H1 (cell line): Measurements from ENCODE around the gene TPM1. TPM values are rescaled to one million over a fixed set of nuclear protein-coding genes. Genes with fewer than 3 reads are reported as not detected.

Source experiments
- CHD1 ChIP-seq: IDR thresholded peaks from 2 replicates; pipeline ENCODE4 v1.6.1; 2012; ENCODE audit warnings: low read depth, low read length, improper control_type of control experiment
- CTBP2 ChIP-seq: IDR thresholded peaks from 2 replicates; pipeline ENCODE4 v1.7.0; 2011; ENCODE audit warnings: borderline replicate concordance, mild to moderate bottlenecking, moderate library complexity, mixed read lengths, low read length; ENCODE audit not compliant: insufficient read depth, insufficient read length
- JUND ChIP-seq: IDR thresholded peaks from 2 replicates; pipeline ENCODE4 v1.6.1; 2011; ENCODE audit warnings: mild to moderate bottlenecking, improper control_type of control experiment, low read length
- KDM5A ChIP-seq: fragments of 200-600 bp; IDR thresholded peaks from 2 replicates; pipeline ENCODE4 v1.7.1; 2012; ENCODE audit warnings: mild to moderate bottlenecking, low read length, inconsistent platforms, mixed read lengths
- MAFK ChIP-seq: IDR thresholded peaks from 2 replicates; pipeline ENCODE4 v1.6.1; 2012; ENCODE audit warnings: low read depth, mild to moderate bottlenecking, improper control_type of control experiment, low read length
- RBBP5 ChIP-seq: IDR thresholded peaks from 2 replicates; pipeline ENCODE4 v1.7.1; 2012; ENCODE audit warnings: low read depth, mild to moderate bottlenecking, inconsistent platforms, low read length, moderate library complexity, borderline replicate concordance
- SIN3A ChIP-seq, 2 experiments: IDR thresholded peaks in 1 of 2; conservative IDR thresholded peaks in 1 of 2; 2 replicates each; pipeline ENCODE4 v1.6.1; 2011 to 2012; ENCODE audit warnings: low read length in 2 of 2, improper control_type of control experiment in 1 of 2, low read depth in 1 of 2, mild to moderate bottlenecking in 1 of 2
- TCF12 ChIP-seq: IDR thresholded peaks from 2 replicates; pipeline ENCODE4 v1.6.1; 2011; ENCODE audit warnings: low read depth, mild to moderate bottlenecking, low read length
- polyA plus RNA-seq, 7 experiments: library from polyadenylated mRNA; depleted of rRNA in 3 of 7; stranded (reverse) in 5 of 7; unstranded in 2 of 7; fragments of >200 nt in 5 of 7; fragments of 200-250 nt in 2 of 7; gene quantifications; 1 replicate in 5 of 7; 2 replicates in 1 of 7; 4 replicates in 1 of 7; pipeline versions ENCODE4 v1.2.1 to v1.2.3, GENCODE V29; 2011 to 2013; ENCODE audit warnings: missing spikeins in 2 of 7, mixed read lengths in 2 of 7
- total RNA-seq: library from RNA; stranded (reverse); fragmentation: NEBNext Ultra II Directional; extraction: Animal tissue kit (Norgen Biotek cat#: 25700); gene quantifications from 2 replicates; pipeline ENCODE4 v1.2.1, GENCODE V29; 2021

Gene TPM1
- total and polyA plus RNA-seq, 2 of the 8 experiments (the other 6 are each of a cell fraction or from before 2014, with no cell fraction given): 258 to 579 TPM

- TF ChIP-seq SIN3A (conservative IDR thresholded peaks at IDR 0.05 in 1 of 2, IDR thresholded peaks at IDR 0.05 in 1 of 2; ENCODE audit: low read depth in 1 of 2, low read length in 2 of 2) (no peak), CHD1 (no peak), RBBP5 (no peak), KDM5A (no peak), CTBP2 (no peak), MAFK (no peak), JUND (no peak), TCF12 (no peak)
Measured at GRCh38 chr15:62994975-62995681, 47.4 kb upstream of the TPM1 start (continued).
